ENCODE data around the gene ZNF438.

ZNF438 gene

DNA sequence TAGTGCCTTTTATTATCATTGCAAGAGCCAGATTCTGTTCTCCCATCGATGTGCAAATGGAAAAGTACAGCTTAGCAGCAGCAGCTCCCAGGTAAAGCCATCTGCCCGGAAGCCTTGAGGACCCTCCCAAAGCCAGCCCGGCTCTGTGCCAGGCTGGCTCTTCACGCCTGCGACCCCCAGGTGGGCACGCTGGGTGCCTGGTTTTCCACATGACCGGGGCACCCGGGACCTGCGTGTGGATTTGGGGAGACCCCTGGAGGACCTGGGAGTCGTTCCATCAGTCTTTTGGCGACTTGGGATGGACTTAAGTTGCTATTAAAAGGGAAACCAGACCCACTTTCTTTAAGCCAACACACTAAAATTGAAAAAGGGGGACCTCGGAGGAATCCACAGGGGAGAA lies 196.5 kb downstream of the ZNF438 start:
- no peak for DNase-seq

DNA sequence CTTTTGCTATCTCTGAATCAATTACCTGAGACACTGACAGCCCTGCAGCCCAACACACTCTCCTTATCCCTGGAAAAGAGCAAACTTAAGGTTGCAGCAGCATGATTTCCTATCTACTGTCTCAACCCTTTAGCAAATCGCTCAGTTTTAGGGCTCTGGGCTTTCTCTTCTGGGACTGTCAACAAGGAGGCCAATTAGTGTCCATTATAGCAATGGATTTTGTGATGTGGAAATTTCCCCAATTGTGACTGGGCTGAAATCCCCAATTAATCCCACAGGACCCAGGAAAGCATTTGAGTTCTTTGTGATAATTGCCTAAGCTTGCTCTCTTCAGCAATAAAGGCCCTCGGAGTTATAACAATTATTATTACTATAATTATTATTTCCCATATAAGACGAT lies 197.0 kb downstream of the ZNF438 start:
- DNase-seq = no peak

GRCh38 chr10:30834153-30834552 lies 197.5 kb downstream of the ZNF438 start:
- DNase-seq = no peak

DNA sequence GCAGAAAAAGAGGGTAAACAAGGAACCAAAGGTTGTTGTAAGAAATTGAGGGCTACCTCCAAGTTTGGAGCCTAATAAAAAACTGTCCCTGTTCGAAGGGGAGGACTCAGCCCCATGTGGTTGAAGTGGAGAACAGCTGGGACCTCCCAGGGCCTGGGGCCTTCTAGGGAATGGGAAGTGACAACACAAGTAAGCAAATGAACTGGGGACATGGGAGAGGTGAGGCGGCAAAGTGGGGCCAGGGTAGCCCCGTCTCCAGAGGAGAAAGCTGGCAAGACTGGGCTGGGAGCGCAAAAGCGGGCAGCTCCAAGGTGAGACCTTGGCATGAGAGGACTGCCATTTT lies 198.1 kb downstream of the ZNF438 start:
- DNase-seq = no peak

- no peak for DNase-seq
Measured at GRCh38 chr10:30832749-30833627, 198.7 kb downstream of the ZNF438 start.

DNA sequence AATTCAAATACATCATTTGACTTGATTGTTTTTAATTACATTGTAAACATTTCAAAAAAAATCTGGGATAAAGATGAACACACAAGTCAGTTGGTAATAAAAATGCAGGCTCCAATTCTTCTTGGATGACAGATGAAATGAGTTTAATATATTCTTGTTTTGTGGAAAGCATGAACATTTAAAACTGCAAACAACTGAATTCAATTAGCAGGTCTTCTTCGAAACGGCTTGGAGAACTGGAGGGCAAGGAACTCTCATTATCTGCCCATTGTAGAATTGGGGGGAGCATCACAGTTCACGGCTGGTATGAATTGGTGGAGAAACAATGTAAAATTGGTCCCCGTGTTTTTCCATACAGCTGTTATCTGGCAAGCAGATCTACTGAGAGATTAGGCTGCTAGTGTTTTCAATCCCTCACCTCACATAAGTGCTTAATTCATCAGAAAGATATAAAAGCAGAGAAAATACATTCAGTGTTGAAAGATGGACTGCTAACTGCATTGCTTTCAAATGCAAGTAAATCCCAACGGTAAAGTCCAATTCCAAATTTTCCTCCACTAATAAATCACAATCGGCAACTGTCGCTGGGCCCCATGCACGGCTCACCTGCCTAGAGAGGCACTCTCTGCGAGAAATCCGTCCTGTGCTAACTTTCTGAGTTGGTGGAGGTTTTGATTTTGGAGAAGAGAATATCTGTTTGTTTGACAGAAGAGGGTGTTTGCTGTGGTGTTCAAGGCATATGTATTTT lies 199.5 kb downstream of the ZNF438 start:
- DNase-seq = no peak

DNA sequence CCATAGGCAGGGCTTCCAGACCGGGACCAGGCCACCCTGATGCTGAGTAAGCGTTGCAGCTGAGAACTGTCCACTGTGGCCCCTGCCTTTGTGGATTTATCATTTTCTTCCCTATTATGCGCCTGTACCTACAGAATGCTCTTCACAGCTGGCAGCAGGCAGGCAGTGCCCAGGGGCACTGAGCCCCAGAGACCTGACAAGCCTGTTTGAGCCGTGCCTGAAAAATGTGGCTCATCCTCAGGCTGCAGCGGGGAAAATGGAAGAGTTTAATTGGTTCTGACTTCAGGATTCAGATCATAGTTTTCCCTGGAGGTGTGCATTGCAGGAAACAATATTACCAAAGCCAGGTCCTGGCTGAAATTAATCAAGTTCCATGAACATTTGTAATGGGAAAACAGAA lies 200.2 kb downstream of the ZNF438 start:
- no peak for DNase-seq

- DNase-seq = no peak
Measured at GRCh38 chr10:30830315-30831230, 201.1 kb downstream of the ZNF438 start.

DNA sequence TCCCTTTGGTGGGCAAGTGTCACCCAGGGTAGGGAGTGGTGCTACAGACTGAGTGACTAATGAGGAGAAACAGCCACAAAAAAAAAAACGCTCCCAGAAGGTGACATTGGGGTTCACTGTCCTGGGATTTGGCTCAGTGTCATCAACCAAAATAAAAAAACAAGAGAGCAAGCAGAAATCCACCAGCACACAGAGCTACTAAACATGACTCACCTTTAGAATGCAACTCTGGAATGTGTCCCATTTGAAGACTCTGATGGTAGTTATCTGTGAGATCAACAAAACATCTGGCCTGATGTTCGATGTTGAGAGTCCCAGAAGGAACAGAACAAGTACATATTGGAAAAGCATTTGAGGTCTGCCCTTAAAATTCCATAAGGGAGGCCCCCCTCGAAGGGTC lies 201.8 kb downstream of the ZNF438 start:
- no peak for DNase-seq

- no peak for DNase-seq
Measured at GRCh38 chr10:30828680-30829079, 203.0 kb downstream of the ZNF438 start.

DNA sequence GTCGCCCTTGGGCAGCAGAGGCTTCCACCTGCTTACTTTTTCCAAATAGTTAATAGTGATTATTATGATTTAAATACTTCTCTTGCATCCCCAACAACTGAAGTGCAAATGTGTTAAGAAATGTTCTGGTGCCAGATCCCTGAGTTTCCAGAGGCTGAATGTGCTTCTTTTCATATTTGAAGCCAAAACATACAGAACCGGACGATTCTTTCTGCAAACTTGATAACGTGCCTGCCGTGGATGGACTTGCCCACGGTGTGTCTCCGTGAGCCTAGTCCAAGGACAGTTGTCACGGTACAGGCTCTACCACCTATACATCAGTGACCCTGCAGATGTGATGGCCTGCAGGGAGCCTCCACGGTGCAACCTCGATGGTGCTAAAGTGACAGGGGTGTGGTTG lies 203.5 kb downstream of the ZNF438 start:
- no peak for DNase-seq

GRCh38 chr10:30827531-30828120 lies 204.0 kb downstream of the ZNF438 start:
- DNase-seq = no peak

- DNase-seq = no peak
Measured at GRCh38 chr10:30826679-30827078, 205.0 kb downstream of the ZNF438 start.

- no peak for DNase-seq
Measured at GRCh38 chr10:30825495-30825894, 206.2 kb downstream of the ZNF438 start.

GRCh38 chr10:30825022-30825421 lies 206.6 kb downstream of the ZNF438 start:
- no peak for DNase-seq

DNA sequence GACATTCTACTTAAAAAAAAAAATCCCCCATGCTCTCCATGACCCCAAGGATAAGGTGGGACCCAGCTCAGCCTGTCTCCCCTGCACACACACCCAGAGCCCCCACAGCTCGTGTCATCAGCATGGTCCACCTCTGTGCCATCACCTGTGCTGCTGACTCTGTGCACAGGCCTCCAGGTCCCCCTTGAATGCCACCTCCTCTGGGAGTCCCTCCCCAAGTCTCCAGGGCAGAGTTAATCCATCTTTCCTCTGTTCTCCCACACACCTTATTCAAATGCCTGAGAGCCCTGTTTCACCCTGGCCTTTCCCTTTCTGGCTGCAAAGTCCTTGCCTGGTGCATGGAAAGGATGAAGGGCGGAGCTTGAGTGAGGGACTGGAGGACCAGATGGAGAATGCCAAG lies 208.0 kb downstream of the ZNF438 start:
- DNase-seq = no peak

GRCh38 chr10:30822693-30823465 lies 208.8 kb downstream of the ZNF438 start:
- no peak for DNase-seq

DNA sequence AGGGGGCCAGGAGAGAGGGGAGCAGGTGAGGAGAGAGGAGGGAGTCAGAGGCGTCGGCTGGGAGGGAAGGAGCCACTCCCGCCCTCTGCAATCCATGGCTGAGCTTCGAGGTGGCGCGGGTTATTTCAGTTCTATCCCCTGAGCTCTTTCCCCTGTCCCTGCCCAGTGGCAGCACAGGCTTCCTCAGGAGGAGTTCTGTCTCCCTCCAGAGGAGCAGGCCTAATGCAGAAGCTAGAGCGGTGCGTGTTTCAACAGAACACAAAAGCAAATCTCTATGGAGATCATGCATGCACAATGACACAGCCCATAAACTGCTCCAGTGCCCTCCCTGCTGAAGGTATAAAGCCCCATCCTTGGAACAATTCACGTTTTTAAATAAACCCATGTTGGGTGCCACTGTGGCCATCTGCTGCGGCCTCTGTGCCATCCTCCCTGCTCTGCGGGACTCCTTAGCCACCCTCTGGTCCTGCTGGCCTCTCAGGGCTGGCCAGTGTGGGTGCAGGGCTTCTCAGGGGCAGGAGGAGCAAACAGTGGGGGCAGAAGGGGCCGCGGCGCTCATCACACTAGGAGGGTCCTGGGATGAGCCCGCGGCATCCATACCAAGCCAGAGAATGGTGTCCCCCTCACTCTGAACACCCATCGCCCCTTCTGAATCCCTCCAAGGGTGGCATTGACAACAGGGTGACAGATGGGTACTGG lies 209.5 kb downstream of the ZNF438 start:
- no peak for DNase-seq

DNA sequence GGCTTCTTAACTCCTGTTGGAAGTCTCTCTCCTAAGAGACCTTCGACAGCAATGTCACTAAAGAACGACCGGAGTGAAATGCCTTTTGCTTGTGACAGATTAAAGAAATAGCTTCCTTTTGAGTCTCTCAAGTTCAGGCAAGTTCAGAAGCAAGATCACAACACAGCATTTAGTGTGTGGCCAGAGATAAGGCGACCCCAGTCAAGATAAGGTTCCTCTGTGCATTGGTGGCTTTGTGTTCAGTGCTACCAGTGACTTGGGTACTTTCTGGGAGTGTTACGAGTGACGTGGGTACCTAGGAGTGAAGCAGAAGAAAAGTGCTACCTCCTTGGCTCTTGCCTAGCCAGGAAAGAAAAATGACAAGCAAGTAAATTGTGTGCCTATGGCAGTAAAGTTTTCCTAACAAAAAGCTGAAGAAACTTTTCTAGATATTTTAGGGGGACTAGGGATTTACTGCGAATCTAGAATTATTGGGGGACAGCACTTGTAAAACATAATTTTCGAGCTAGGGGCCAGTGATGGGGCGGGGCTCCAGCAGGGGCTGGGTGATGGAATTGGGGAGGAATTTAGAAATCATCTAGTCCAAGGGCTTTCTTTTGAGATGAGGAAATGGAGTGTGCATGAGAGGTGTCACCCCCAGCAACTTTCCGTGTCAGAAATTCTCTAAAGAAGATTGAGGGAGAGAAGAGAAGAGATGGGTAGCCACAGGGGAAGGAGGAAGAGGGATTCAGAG lies 210.2 kb downstream of the ZNF438 start:
- DNase-seq = no peak

- DNase-seq = no peak
Measured at GRCh38 chr10:30820261-30820991, 211.2 kb downstream of the ZNF438 start.

All from NCI-H1048 (cell line).